ENCODE results near the gene MRPL9. TPM values are rescaled to one million over a fixed set of nuclear protein-coding genes. Genes with fewer than 3 reads are reported as not detected.

The MRPL9 gene
- total RNA-seq, 4 donors from 2014 or later = 31.3 to 92.4 (median 40.1) TPM

- peak in 1 of 3 donors; percentile 37 for DNase-seq
- TF ChIP-seq POLR2A (IDR thresholded peaks at IDR 0.05) = no peak
- TF ChIP-seq CTCF (IDR thresholded peaks at IDR 0.05) = no peak
- H3K4me1 ChIP-seq = no peaks in the 10 kb centered on the region
- no peaks in the 10 kb centered on the region for H3K9me3 ChIP-seq
- H3K27ac ChIP-seq = no peak overlapping the region
- H3K27me3 ChIP-seq = no peaks in the 10 kb centered on the region
- peaks cover 0 to 10% (median 0%) of the 10 kb centered on the region in 3 donors for H3K36me3 ChIP-seq
- H3K4me3 ChIP-seq = no peak overlapping the region
These were observed 43.8 kb upstream of the MRPL9 start for GRCh38 chr1:151807131-151807530.

GRCh38 chr1:151806170-151806569, 42.9 kb upstream of the MRPL9 start:
- peak in 1 of 3 donors; percentile 36 for DNase-seq
- Histone ChIP-seq H3K27me3 (no peaks in the 10 kb centered on the region), H3K4me1 (no peaks in the 10 kb centered on the region), H3K27ac (no peak overlapping the region), H3K36me3 (peaks cover 0 to 10% (median 0%) of the 10 kb centered on the region in 3 donors), H3K9me3 (no peaks in the 10 kb centered on the region), H3K4me3 (no peak overlapping the region)
- TF ChIP-seq POLR2A (IDR thresholded peaks at IDR 0.05) = no peak
- no peak for TF ChIP-seq CTCF (IDR thresholded peaks at IDR 0.05)

GRCh38 chr1:151805066-151805820, 41.9 kb upstream of the MRPL9 start, which contains the start of gene LINGO4:
TSS of gene LINGO4 (minus strand) at chr1:151805419. CDS start at chr1:151802704, 2,715 bp downstream.
- H3K4me1 ChIP-seq = no peaks in the 10 kb centered on the region
- DNase-seq = peak in 1 of 3 donors; percentile 34
- no peaks in the 10 kb centered on the region for H3K9me3 ChIP-seq
- TF ChIP-seq POLR2A (IDR thresholded peaks at IDR 0.05) (no peak), CTCF (IDR thresholded peaks at IDR 0.05) (no peak)
- H3K36me3 ChIP-seq = peaks cover 0 to 10% (median 0%) of the 10 kb centered on the region in 3 donors
- no peaks in the 10 kb centered on the region for H3K27me3 ChIP-seq
- H3K4me3 ChIP-seq = no peak within 1 kb of the TSS
- no peak within 1 kb of the TSS for H3K27ac ChIP-seq

- Histone ChIP-seq H3K27me3 (no peaks in the 10 kb centered on the region), H3K4me3 (no peak overlapping the region), H3K36me3 (peaks cover 0 to 10% (median 0%) of the 10 kb centered on the region in 3 donors), H3K9me3 (no peaks in the 10 kb centered on the region), H3K27ac (no peak overlapping the region), H3K4me1 (no peaks in the 10 kb centered on the region)
- DNase-seq = no peak
- TF ChIP-seq CTCF (IDR thresholded peaks at IDR 0.05) (no peak), POLR2A (IDR thresholded peaks at IDR 0.05) (no peak)
These were observed 40.6 kb upstream of the MRPL9 start for GRCh38 chr1:151803915-151804314.

- no peak overlapping the region for H3K4me3 ChIP-seq
- no peak overlapping the region for H3K27ac ChIP-seq
- DNase-seq = peak in 1 of 3 donors; percentile 21
- TF ChIP-seq CTCF (IDR thresholded peaks at IDR 0.05) (no peak), POLR2A (IDR thresholded peaks at IDR 0.05) (no peak)
- H3K4me1 ChIP-seq = no peaks in the 10 kb centered on the region
- no peaks in the 10 kb centered on the region for H3K27me3 ChIP-seq
- H3K36me3 ChIP-seq = peaks cover 0 to 10% (median 0%) of the 10 kb centered on the region in 3 donors
- H3K9me3 ChIP-seq = no peaks in the 10 kb centered on the region
These were observed 39.9 kb upstream of the MRPL9 start for GRCh38 chr1:151803164-151803563.
